Measurements from ENCODE around the gene NCF1. TPM values are rescaled to one million over a fixed set of nuclear protein-coding genes. Genes with fewer than 3 reads are reported as not detected.
"Not testable (repeated sequence)": the region's sequence is repeated elsewhere in the genome, so short reads cannot be mapped to it uniquely, and the experiment has no call there.

NCF1 gene
- 106 and 121 TPM in 2 replicates for total RNA-seq

DNA sequence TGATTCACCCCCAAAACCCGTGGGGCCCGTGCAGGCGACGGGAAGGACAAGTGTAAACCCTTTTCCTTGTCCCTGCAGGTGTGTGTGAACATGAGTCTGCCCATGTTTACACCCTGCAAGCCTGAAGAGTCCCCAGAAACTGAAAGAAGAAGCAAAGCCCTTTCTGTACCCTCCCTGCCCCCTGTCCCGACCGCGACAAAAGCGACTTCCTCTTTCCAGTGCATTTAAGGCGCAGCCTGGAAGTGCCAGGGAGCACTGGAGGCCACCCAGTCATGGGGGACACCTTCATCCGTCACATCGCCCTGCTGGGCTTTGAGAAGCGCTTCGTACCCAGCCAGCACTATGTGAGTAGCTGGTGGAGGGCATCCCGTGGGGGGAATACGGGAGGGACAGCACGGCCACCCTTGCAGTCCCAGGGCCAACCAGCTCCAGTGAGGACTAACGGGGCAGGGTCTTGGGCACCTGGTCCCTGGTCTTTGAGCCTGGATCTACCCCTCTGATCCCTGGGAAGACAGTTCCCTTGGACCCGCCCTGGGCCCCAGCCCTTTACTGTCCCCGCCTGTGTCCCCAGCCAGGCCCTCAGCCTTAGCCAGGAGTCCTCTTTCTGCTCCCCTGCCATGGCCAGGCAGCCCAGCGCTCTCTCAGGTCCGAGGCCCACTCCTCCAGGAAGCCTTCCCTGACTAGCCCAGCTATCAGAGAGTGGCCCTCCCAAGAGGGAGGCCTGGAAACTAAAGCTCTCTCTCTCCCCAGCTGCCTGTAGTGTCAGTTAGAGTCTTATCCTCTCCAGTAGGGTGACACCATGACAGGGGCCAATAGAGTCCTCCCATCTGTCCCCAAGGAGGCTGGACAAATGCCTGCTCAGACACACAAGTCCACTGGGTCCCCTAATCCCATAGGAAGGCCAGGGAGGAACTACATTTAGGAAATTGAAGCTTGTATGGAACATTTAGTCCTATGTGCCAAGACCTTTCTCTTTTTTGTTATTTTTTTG, at the start of gene NCF1:
NCF1 (plus strand) TSS at position 252 of the 991 bp plus-strand sequence; CDS start at position 273, 21 bp downstream.
- intact Hi-C loops (cut with micrococcal nuclease); CTCF ChIA-PET: not testable (repeated sequence)

DNA sequence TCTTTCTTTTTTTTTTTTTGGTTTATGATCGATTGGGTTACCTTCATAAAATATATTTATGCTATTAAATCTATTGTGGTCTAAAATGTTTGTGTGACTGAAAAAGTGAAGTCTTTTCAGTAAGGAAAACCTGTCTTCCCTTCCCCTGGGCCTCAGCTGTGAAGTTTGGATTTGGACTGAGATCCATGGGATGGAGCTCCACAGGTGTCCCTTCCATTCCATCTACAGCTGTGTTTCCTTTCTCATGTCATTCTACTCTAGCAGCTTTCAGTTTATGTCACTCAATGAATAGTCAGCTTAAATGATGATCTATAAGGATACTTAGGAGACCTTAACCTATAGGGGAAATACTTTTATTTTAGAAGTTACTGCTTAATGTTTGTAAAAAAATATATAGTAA, 48.0 kb upstream of the NCF1 start:
- TF ChIP-seq, protein P1, sequence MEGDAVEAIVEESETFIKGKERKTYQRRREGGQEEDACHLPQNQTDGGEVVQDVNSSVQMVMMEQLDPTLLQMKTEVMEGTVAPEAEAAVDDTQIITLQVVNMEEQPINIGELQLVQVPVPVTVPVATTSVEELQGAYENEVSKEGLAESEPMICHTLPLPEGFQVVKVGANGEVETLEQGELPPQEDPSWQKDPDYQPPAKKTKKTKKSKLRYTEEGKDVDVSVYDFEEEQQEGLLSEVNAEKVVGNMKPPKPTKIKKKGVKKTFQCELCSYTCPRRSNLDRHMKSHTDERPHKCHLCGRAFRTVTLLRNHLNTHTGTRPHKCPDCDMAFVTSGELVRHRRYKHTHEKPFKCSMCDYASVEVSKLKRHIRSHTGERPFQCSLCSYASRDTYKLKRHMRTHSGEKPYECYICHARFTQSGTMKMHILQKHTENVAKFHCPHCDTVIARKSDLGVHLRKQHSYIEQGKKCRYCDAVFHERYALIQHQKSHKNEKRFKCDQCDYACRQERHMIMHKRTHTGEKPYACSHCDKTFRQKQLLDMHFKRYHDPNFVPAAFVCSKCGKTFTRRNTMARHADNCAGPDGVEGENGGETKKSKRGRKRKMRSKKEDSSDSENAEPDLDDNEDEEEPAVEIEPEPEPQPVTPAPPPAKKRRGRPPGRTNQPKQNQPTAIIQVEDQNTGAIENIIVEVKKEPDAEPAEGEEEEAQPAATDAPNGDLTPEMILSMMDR (IDR thresholded peaks at IDR 0.05): no peak
- ATAC-seq (ENCODE audit: low read depth) (no peak), DNase-seq (no peak)
- Mint-ChIP-seq H3K4me1 (no peaks in the 10 kb centered on the region), H3K36me3 (ENCODE audit: low read depth) (peaks cover 40% of the 10 kb centered on the region), H3K9me3 (no peaks in the 10 kb centered on the region), H3K27me3 (no peaks in the 10 kb centered on the region), H3K27ac (no peak overlapping the region), H3K4me3 (no peak overlapping the region)
- intact Hi-C loops (cut with micrococcal nuclease): no loop called here
- CTCF ChIA-PET: interaction anchor here (0.9 kb wide), 1 partner anchor 310 kb away, joined by 3 read pairs; no protein-coding TSS in a partner anchor
- POLR2A ChIA-PET: no interaction called here

More for the DNA sequence above, at the start of gene NCF1:
- H3K36me3 Mint-ChIP-seq (ENCODE audit: low read depth); H3K27me3 Mint-ChIP-seq; POLR2A ChIA-PET; H3K4me3 Mint-ChIP-seq; DNase-seq; H3K4me1 Mint-ChIP-seq; H3K27ac Mint-ChIP-seq; H3K9me3 Mint-ChIP-seq: not testable (repeated sequence)
- peak; percentile 92 for ATAC-seq (ENCODE audit: low read depth)

DNA sequence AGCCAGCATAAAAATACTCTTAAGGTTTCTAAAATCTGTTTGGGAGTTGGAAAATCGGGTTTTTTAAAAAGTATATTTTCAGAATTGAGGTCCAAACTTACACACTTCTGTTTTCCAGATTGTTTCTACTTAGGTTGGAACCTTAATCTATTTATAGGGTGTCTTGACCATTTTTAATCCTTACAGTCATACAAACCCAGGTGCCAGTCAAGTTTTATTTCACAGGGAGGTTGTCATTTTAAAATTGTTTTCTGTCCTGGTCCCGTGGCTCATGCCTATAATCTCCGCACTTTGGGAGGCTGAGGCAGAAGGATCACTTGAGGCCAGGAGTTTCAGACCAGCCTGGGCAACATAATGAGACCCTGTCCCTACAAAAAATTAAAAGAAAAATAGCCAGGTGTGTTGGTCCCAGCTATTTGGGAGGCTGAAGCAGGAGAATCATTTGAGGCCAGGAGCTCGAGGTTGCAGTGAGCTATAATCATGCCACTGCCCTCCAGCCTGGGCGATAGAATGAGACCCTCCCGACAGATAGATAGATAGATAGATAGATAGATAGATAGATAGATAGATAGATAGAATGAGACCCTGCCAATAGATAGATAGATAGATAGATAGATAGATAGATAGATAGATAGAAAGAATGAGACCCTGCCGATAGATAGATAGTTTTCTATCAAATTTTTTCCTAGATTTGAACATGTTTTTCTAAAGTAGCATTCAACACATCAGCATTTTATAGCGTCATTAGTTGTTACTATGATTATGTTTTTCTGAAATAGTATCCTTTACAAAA, 47.3 kb upstream of the NCF1 start:
- H3K27ac Mint-ChIP-seq: no peak overlapping the region
- POLR2A ChIA-PET: no interaction called here

DNA sequence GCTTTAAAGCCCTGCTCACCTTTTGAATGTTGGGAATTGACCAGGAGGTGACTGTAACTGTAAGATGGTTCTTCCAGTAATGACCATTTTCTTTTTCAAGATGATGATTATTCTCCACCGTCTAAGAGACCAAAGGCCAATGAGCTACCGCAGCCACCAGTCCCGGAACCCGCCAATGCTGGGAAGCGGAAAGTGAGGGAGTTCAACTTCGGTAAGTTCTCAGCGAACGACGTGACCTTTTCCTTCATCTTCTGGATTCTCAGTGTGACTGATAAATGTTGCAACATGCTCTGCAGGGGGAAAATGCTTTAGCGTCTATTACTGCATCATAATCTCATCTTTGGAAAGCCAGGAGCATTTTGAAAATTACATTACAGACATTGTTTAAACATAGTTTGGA, 45.1 kb upstream of the NCF1 start:
- H3K4me1 Mint-ChIP-seq; ATAC-seq (ENCODE audit: low read depth); H3K4me3 Mint-ChIP-seq; intact Hi-C loops (cut with micrococcal nuclease); POLR2A ChIA-PET; DNase-seq; CTCF ChIA-PET; H3K27ac Mint-ChIP-seq; H3K27me3 Mint-ChIP-seq; H3K9me3 Mint-ChIP-seq: not testable (repeated sequence)
- peaks cover 24% of the 10 kb centered on the region for H3K36me3 Mint-ChIP-seq (ENCODE audit: low read depth)

More for the DNA sequence above, 47.3 kb upstream of the NCF1 start:
- H3K9me3 Mint-ChIP-seq: no peaks in the 10 kb centered on the region
- no peaks in the 10 kb centered on the region for H3K27me3 Mint-ChIP-seq
- H3K4me1 Mint-ChIP-seq: no peaks in the 10 kb centered on the region
- TF ChIP-seq, protein P1 (IDR thresholded peaks at IDR 0.05): no peak
- ATAC-seq (ENCODE audit: low read depth) (no peak), DNase-seq (no peak)
- CTCF ChIA-PET: interaction anchor here (0.9 kb wide), 1 partner anchor 310 kb away, joined by 3 read pairs; no protein-coding TSS in a partner anchor
- peaks cover 41% of the 10 kb centered on the region for H3K36me3 Mint-ChIP-seq (ENCODE audit: low read depth)
- intact Hi-C loops (cut with micrococcal nuclease): no loop called here
- no peak overlapping the region for H3K4me3 Mint-ChIP-seq

DNA sequence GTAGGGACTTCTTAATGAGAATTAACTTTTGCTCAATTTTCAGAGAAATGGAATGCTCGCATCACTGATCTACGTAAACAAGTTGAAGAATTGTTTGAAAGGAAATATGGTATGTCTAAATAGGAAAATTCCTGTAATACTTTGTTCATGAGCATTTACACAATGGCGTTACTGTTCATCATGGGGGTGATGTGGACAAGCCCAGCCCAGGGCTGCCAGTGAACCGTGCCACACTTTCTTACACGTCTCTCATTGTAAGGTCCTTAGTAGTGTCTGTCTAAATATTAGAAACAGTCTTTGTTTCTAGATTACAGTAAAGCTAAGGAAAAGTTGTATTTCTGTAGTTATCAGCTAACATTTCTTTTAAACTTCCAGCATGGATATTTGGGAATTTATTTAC, 43.6 kb upstream of the NCF1 start:
- H3K4me1 Mint-ChIP-seq; intact Hi-C loops (cut with micrococcal nuclease); CTCF ChIA-PET; ATAC-seq (ENCODE audit: low read depth); H3K4me3 Mint-ChIP-seq; H3K9me3 Mint-ChIP-seq; DNase-seq; H3K27me3 Mint-ChIP-seq; H3K27ac Mint-ChIP-seq: not testable (repeated sequence)
- peaks cover 17% of the 10 kb centered on the region for H3K36me3 Mint-ChIP-seq (ENCODE audit: low read depth)
- POLR2A ChIA-PET: interaction anchor here (0.7 kb wide), 1 partner anchor 86 kb away, joined by 9 read pairs; no protein-coding TSS in a partner anchor

DNA sequence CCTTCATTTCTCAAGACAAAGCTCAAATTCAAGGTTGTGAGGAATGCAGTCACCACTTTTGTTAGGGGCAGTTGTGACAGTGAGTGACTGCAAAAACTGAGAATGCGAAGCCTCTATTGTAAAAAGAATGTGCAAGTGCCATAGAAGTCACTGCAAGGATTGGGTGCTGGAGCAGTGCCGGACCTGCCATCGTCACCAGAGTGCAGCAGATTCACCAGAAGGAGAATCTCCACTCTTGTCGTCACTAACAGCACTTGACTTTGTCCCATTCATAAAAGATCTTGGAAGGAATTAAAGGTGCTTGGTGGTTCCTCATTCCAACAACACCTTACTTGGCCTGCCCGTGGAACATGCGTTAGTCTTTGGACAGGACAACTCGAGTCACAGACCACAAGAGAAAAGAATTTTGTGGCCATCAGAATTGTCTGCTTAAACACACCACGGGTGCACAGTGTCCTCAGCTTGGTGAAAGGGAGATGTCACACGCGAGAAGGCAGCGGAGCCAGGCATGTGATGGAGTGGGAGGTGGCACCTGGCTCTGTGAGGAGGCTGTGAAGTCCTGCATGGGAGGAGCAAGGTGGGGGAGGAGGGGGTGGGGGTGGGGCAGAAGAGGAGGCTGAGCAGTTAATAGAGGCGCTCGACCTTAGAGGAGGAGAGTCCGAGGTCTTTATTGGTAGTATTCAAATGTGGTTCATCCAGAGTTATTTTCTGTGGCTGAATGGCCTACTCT, 33.7 kb upstream of the NCF1 start:
- ATAC-seq (ENCODE audit: low read depth); H3K4me3 Mint-ChIP-seq; H3K27ac Mint-ChIP-seq; H3K4me1 Mint-ChIP-seq; POLR2A ChIA-PET; DNase-seq; H3K36me3 Mint-ChIP-seq (ENCODE audit: low read depth); intact Hi-C loops (cut with micrococcal nuclease); CTCF ChIA-PET; H3K9me3 Mint-ChIP-seq; H3K27me3 Mint-ChIP-seq: not testable (repeated sequence)

DNA sequence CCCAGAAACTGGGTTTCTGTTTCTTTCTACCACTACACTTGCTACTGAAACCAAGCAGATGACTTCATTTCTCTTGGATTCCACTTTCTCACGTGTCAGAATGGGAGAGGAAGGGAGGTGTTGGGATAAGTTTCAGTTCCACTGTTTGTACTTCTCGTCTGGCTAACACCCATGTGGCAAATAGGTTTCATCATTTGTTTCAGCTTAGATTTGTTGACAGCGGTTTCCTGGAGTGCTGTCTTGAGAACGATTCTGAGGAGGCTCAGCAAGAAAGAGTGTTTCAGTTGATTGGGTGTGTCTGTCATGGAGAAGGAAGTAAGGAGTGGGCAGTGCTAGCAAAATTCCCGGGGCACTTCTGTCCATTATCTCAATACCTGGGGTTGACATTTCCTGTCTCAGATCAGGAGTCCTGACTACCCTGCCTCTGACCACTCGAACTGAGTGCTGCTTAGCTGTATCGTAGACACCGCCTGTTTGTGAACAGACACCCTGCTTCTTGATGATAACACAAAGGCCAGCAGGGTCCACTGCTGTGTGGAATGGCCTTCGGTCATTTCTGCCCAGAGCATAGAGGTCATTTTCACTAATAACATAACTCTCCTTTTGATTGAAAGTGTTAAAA, 29.8 kb upstream of the NCF1 start:
- H3K27me3 Mint-ChIP-seq; CTCF ChIA-PET; POLR2A ChIA-PET; H3K27ac Mint-ChIP-seq; H3K4me3 Mint-ChIP-seq; ATAC-seq (ENCODE audit: low read depth); intact Hi-C loops (cut with micrococcal nuclease); H3K4me1 Mint-ChIP-seq; H3K36me3 Mint-ChIP-seq (ENCODE audit: low read depth); H3K9me3 Mint-ChIP-seq; DNase-seq: not testable (repeated sequence)

DNA sequence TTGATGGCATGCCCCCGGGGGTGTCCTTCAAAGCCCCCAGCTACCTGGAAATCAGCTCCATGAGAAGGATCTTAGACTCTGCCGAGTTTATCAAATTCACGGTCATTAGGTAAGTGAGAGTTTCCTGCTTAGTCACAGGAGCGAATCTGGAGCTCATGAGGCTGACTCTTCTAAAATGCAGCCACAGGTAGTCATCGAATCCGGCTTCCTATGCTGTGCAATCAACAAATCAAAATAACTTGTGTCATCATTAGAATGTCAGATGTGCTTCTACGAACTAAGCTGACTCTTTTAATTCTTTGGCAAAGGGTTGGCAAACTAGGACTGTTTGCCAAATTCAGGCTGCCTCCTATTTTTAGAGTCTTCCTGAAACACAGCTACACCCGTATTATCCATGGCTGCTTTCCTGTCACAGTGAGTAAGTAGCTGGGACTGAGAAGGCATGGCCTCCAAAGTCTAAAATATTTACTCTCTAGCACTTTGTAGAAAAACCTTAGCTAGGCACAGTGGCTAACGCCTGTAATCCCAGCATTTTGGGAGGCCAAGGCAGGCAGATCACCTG, 19.8 kb upstream of the NCF1 start:
- H3K27ac Mint-ChIP-seq; H3K4me3 Mint-ChIP-seq; H3K27me3 Mint-ChIP-seq; CTCF ChIA-PET; ATAC-seq (ENCODE audit: low read depth); H3K36me3 Mint-ChIP-seq (ENCODE audit: low read depth); H3K4me1 Mint-ChIP-seq; H3K9me3 Mint-ChIP-seq; intact Hi-C loops (cut with micrococcal nuclease); POLR2A ChIA-PET; DNase-seq: not testable (repeated sequence)

DNA sequence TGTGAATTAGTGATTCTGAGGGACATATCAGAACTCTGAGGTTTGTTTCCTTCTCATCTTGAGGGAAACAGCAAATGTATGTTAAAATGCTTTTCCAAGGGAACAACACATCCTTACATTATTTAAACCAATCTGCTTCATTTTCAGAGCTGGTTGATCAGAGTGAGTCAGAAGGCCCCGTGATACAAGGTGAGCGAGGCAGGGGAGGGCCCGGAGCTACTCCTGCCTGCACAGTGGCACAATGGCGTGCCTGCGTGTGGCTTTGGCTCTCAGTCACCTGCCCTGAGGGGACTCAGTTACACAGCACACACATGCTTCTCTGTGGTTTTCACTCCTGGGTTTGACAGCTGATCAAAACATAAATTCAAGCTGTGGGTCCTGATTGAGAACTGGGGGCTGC, 17.1 kb upstream of the NCF1 start:
- CTCF ChIA-PET; H3K27me3 Mint-ChIP-seq; H3K4me1 Mint-ChIP-seq; H3K36me3 Mint-ChIP-seq (ENCODE audit: low read depth); POLR2A ChIA-PET; DNase-seq; H3K4me3 Mint-ChIP-seq; intact Hi-C loops (cut with micrococcal nuclease); H3K27ac Mint-ChIP-seq; H3K9me3 Mint-ChIP-seq: not testable (repeated sequence)
- ATAC-seq (ENCODE audit: low read depth): peak; percentile 51
